SK-N-SH (cell line): ENCODE data around the gene RELN.

Source experiments
- POLR2AphosphoS5 ChIP-seq: IDR thresholded peaks from 2 replicates; pipeline ENCODE4 v1.6.1; 2012; ENCODE audit warnings: low read depth, low read length
- TAF1 ChIP-seq: IDR thresholded peaks from 2 replicates; pipeline ENCODE4 v1.6.1; 2012; ENCODE audit warnings: low read depth, mild to moderate bottlenecking, low read length, moderate library complexity, borderline replicate concordance
- TF ChIP-seq, protein P1 (sequence below): fragments of 200-600 bp; sonication (generic); IDR thresholded peaks from 2 replicates; pipeline ENCODE4 v1.6.1; 2017; ENCODE audit warnings: antibody characterized with exemption, mild to moderate bottlenecking, moderate library complexity

- TF ChIP-seq, protein P1, sequence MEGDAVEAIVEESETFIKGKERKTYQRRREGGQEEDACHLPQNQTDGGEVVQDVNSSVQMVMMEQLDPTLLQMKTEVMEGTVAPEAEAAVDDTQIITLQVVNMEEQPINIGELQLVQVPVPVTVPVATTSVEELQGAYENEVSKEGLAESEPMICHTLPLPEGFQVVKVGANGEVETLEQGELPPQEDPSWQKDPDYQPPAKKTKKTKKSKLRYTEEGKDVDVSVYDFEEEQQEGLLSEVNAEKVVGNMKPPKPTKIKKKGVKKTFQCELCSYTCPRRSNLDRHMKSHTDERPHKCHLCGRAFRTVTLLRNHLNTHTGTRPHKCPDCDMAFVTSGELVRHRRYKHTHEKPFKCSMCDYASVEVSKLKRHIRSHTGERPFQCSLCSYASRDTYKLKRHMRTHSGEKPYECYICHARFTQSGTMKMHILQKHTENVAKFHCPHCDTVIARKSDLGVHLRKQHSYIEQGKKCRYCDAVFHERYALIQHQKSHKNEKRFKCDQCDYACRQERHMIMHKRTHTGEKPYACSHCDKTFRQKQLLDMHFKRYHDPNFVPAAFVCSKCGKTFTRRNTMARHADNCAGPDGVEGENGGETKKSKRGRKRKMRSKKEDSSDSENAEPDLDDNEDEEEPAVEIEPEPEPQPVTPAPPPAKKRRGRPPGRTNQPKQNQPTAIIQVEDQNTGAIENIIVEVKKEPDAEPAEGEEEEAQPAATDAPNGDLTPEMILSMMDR = no peak
- TF ChIP-seq POLR2AphosphoS5 = no peak
- no peak for TF ChIP-seq TAF1
Observed at GRCh38 chr7:103784646-103785286, 204.7 kb downstream of the RELN start.
